K562 (cell line): Measurements from ENCODE around the gene CDK11A. TPM values are rescaled to one million over a fixed set of nuclear protein-coding genes. Genes with fewer than 3 reads are reported as not detected.

Experiments used
- AFF1 ChIP-seq, 2 experiments: fragments of 450-650 bp; IDR thresholded peaks; 2 replicates each; pipeline ENCODE4 v1.6.1; 2018; ENCODE audit warnings: mild to moderate bottlenecking in 2 of 2, low read depth in 1 of 2; ENCODE audit not compliant: partially characterized antibody in 2 of 2
- BCL6 ChIP-seq: fragments of 250-450 bp; sonication (Bioruptor Pico); IDR thresholded peaks from 2 replicates; pipeline ENCODE4 v1.4.0; 2020
- BRF1 ChIP-seq: IDR thresholded peaks from 3 replicates; pipeline ENCODE4 v1.6.1; 2011; ENCODE audit warnings: borderline replicate concordance, mild to moderate bottlenecking; ENCODE audit not compliant: insufficient read length; ENCODE audit errors: extremely low read depth
- EP400 ChIP-seq: fragments of 450-650 bp; IDR thresholded peaks from 2 replicates; pipeline ENCODE4 v1.6.1; 2017; ENCODE audit warnings: antibody characterized with exemption, mild to moderate bottlenecking, moderate library complexity
- ESRRB ChIP-seq: fragments of 250-450 bp; sonication (Bioruptor Pico); IDR thresholded peaks from 2 replicates; pipeline ENCODE4 v1.5.0; 2020; ENCODE audit warnings: mild to moderate bottlenecking, moderate library complexity, borderline replicate concordance
- GTF2F1 ChIP-seq: IDR thresholded peaks from 2 replicates; pipeline ENCODE4 v1.6.1; 2011; ENCODE audit warnings: low read depth, low read length, improper control_type of control experiment
- HNRNPUL1 ChIP-seq: fragments of 200-400 bp; formaldehyde crosslinking; IDR thresholded peaks from 2 replicates; pipeline ENCODE4 v1.6.1; 2017; ENCODE audit warnings: low read length
- HSF4 ChIP-seq: fragments of 250-450 bp; sonication (Bioruptor Pico); IDR thresholded peaks from 2 replicates; pipeline ENCODE4 v2.1.2; 2022; ENCODE audit warnings: mild to moderate bottlenecking, moderate library complexity, borderline replicate concordance
- KDM1A ChIP-seq, 2 experiments: fragments of 450-650 bp; IDR thresholded peaks; 2 replicates each; pipeline ENCODE4 v1.6.1; 2016; ENCODE audit warnings: mild to moderate bottlenecking in 2 of 2
- KHSRP ChIP-seq: fragments of 450-650 bp; IDR thresholded peaks from 2 replicates; pipeline ENCODE4 v1.6.1; 2017
- MEF2D ChIP-seq: conservative IDR thresholded peaks from 2 replicates; pipeline ENCODE4 v1.6.1; 2016; ENCODE audit warnings: low read depth, missing genetic modification characterization, missing compliant biosample characterization
- NR2F6 ChIP-seq: fragments of 450-650 bp; formaldehyde crosslinking; IDR thresholded peaks from 2 replicates; pipeline ENCODE4 v1.4.0; 2020; ENCODE audit warnings: mild to moderate bottlenecking
- PHB ChIP-seq: fragments of 250-450 bp; sonication (Bioruptor Pico); IDR thresholded peaks from 2 replicates; pipeline ENCODE4 v1.5.0; 2021
- PTRF ChIP-seq: fragments of 450-650 bp; IDR thresholded peaks from 2 replicates; pipeline ENCODE4 v1.6.1; 2016; ENCODE audit warnings: mild to moderate bottlenecking, missing genetic modification characterization, missing compliant biosample characterization
- RBM14 ChIP-seq: fragments of 200-400 bp; formaldehyde crosslinking; IDR thresholded peaks from 2 replicates; pipeline ENCODE4 v1.6.1; 2018; ENCODE audit warnings: low read depth, mild to moderate bottlenecking, low read length, moderate library complexity, borderline replicate concordance; ENCODE audit not compliant: insufficient read depth
- RFX5 ChIP-seq: IDR thresholded peaks from 2 replicates; pipeline ENCODE4 v1.6.1; 2011; ENCODE audit warnings: low read depth, mild to moderate bottlenecking, improper control_type of control experiment, low read length
- STAT5B ChIP-seq: fragments of 250-450 bp; sonication (Bioruptor Pico); IDR thresholded peaks from 2 replicates; pipeline ENCODE4 v1.8.0; 2021; ENCODE audit warnings: mild to moderate bottlenecking, inconsistent platforms
- TCF15 ChIP-seq: fragments of 250-450 bp; sonication (Bioruptor Pico); IDR thresholded peaks from 2 replicates; pipeline ENCODE4 v1.8.0; 2022; ENCODE audit warnings: moderate library complexity, mild to moderate bottlenecking, inconsistent platforms
- ZFP36 ChIP-seq: fragments of 150-350 bp; IDR thresholded peaks from 2 replicates; pipeline ENCODE4 v1.6.1; 2018; ENCODE audit warnings: low read length, low read depth; ENCODE audit not compliant: partially characterized antibody
- ZKSCAN1 ChIP-seq: fragments of 150-350 bp; IDR thresholded peaks from 2 replicates; pipeline ENCODE4 v1.6.1; 2016; ENCODE audit warnings: low read depth, low read length
- ZNF143 ChIP-seq: sonication (generic); formaldehyde crosslinking; IDR thresholded peaks from 2 replicates; pipeline ENCODE4 v1.9.0; 2022; ENCODE audit warnings: mild to moderate bottlenecking, missing genetic modification reagents
- ZNF274 ChIP-seq: IDR thresholded peaks from 2 replicates; pipeline ENCODE4 v1.6.1; 2011; ENCODE audit warnings: low read depth, mild to moderate bottlenecking, low read length, moderate library complexity, borderline replicate concordance
- ZNF384 ChIP-seq: IDR thresholded peaks from 2 replicates; pipeline ENCODE4 v1.6.1; 2012; ENCODE audit warnings: low read depth, low read length, improper control_type of control experiment
- polyA plus RNA-seq, 8 experiments: library from polyadenylated mRNA; depleted of rRNA in 4 of 8; stranded (reverse) in 5 of 8; unstranded in 3 of 8; fragments of >200 nt; fragmentation: Nextera tagmentation in 2 of 8; fragmentation: Illumina TruSeq in 1 of 8; extraction: Ambion mirVana in 2 of 8; extraction: Trizol in 1 of 8; gene quantifications; 2 replicates each; pipeline versions ENCODE4 v1.2.1 to v1.2.3, GENCODE V29; 2011 to 2014; ENCODE audit warnings: inconsistent platforms in 1 of 8, missing spikeins in 1 of 8
- total RNA-seq, 7 experiments: library from RNA; depleted of rRNA in 6 of 7; stranded (reverse); fragments of >200 nt in 6 of 7; fragmentation: Illumina TruSeq in 2 of 7; extraction: Trizol in 2 of 7; gene quantifications; 2 replicates each; pipeline versions ENCODE4 v1.2.1 to v1.2.3, GENCODE V29; 2011 to 2021; ENCODE audit warnings: low replicate concordance in 1 of 7
- TF ChIP-seq, protein P1 (sequence below): fragments of 450-650 bp; formaldehyde crosslinking; IDR thresholded peaks from 2 replicates; pipeline ENCODE4 v1.4.0; 2022; ENCODE audit warnings: missing genetic modification characterization

CDK11A gene
- total and polyA plus RNA-seq, 9 of the 15 experiments (the other 6 are each of a cell fraction or from before 2014, with no cell fraction given): 4.5 to 71.0 (median 43.9) TPM

- TF ChIP-seq AFF1 (IDR thresholded peaks at IDR 0.05; ENCODE audit: low read depth in 1 of 2, partially characterized antibody in 2 of 2): no peak
- 0 out of 2 replicates have a peak, but pooled peaks have one; percentile 38 for TF ChIP-seq PTRF
- no peak for TF ChIP-seq MEF2D (tag)
- TF ChIP-seq ZNF384: peak; percentile 3; the same call in 1 of the 2 replicates
- TF ChIP-seq PHB (CRISPR knock-in tag): no peak
- no peak for TF ChIP-seq ZNF143 (CRISPR knock-in tag)
- no peak for TF ChIP-seq STAT5B
- TF ChIP-seq, protein P1, sequence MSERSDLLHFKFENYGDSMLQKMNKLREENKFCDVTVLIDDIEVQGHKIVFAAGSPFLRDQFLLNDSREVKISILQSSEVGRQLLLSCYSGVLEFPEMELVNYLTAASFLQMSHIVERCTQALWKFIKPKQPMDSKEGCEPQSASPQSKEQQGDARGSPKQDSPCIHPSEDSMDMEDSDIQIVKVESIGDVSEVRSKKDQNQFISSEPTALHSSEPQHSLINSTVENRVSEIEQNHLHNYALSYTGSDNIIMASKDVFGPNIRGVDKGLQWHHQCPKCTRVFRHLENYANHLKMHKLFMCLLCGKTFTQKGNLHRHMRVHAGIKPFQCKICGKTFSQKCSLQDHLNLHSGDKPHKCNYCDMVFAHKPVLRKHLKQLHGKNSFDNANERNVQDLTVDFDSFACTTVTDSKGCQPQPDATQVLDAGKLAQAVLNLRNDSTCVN: 0 out of 2 replicates have a peak, but pooled peaks have one; percentile 50
- TF ChIP-seq NR2F6 (CRISPR knock-in tag): 0 out of 2 replicates have a peak, but pooled peaks have one; percentile 50
- TF ChIP-seq ESRRB (CRISPR knock-in tag): no peak
- no peak for TF ChIP-seq KHSRP
- no peak for TF ChIP-seq EP400
- TF ChIP-seq RBM14: 0 out of 2 replicates have a peak, but pooled peaks have one; percentile 12
- TF ChIP-seq GTF2F1: no peak
- no peak for TF ChIP-seq BCL6 (CRISPR knock-in tag)
- TF ChIP-seq ZNF274: no peak
- no peak for TF ChIP-seq BRF1
- TF ChIP-seq KDM1A (IDR thresholded peaks at IDR 0.05): no peak
- TF ChIP-seq HNRNPUL1: no peak
- no peak for TF ChIP-seq ZFP36
- TF ChIP-seq ZKSCAN1: peak; percentile 95
- TF ChIP-seq RFX5: no peak
- TF ChIP-seq HSF4 (CRISPR knock-in tag): no peak
- peak; percentile 24; the same call in 1 of the 2 replicates for TF ChIP-seq TCF15 (CRISPR knock-in tag)
Observed at GRCh38 chr1:1758059-1758621, 34.0 kb upstream of the CDK11A start (continued).
